ENCODE measurements around the gene OR6V1. TPM values are rescaled to one million over a fixed set of nuclear protein-coding genes. Genes with fewer than 3 reads are reported as not detected.

OR6V1 gene
- total and polyA plus RNA-seq, 3 experiments from 2014 or later = not detected

Other genes starting within 250 kb of the OR6V1 start
- 1 to 10 TPM; 6.0 to 8.1 TPM for gene EPHB6, start 197.3 kb upstream of the OR6V1 start, total RNA-seq
- gene EPHB6, start 197.3 kb upstream of the OR6V1 start, polyA plus RNA-seq = 13.7 TPM
- gene TRPV6, start 166.6 kb upstream of the OR6V1 start, total RNA-seq = not detected
- not detected for gene TRPV6, start 166.6 kb upstream of the OR6V1 start, polyA plus RNA-seq
- gene TRPV5, start 118.6 kb upstream of the OR6V1 start, total RNA-seq = not detected
- gene TRPV5, start 118.6 kb upstream of the OR6V1 start, polyA plus RNA-seq = not detected
- not detected for gene LLCFC1, start 112.9 kb upstream of the OR6V1 start, total RNA-seq
- not detected for gene LLCFC1, start 112.9 kb upstream of the OR6V1 start, polyA plus RNA-seq
- gene KEL, start 90.0 kb upstream of the OR6V1 start, total RNA-seq = under 1 TPM in 1 of 2 experiments, not detected in 1; 0.20 TPM
- gene KEL, start 90.0 kb upstream of the OR6V1 start, polyA plus RNA-seq = not detected
- not detected for gene OR9A2, start 25.2 kb upstream of the OR6V1 start, total RNA-seq
- gene OR9A2, start 25.2 kb upstream of the OR6V1 start, polyA plus RNA-seq = not detected
- not detected for gene PIP, start 79.7 kb downstream of the OR6V1 start, total RNA-seq
- not detected for gene PIP, start 79.7 kb downstream of the OR6V1 start, polyA plus RNA-seq
- gene TAS2R39, start 131.1 kb downstream of the OR6V1 start, total RNA-seq = not detected
- gene TAS2R39, start 131.1 kb downstream of the OR6V1 start, polyA plus RNA-seq = not detected
- not detected for gene TAS2R40, start 169.7 kb downstream of the OR6V1 start, total RNA-seq
- gene TAS2R40, start 169.7 kb downstream of the OR6V1 start, polyA plus RNA-seq = not detected
- gene GSTK1, start 211.1 kb downstream of the OR6V1 start, total RNA-seq = 100 to 1,000 TPM; 147 to 151 TPM
- gene GSTK1, start 211.1 kb downstream of the OR6V1 start, polyA plus RNA-seq = 532 TPM
- under 1 TPM; 0.84 to 0.90 TPM for gene TMEM139, start 232.6 kb downstream of the OR6V1 start, total RNA-seq
- 0.87 TPM for gene TMEM139, start 232.6 kb downstream of the OR6V1 start, polyA plus RNA-seq
- gene CASP2, start 236.0 kb downstream of the OR6V1 start, total RNA-seq = 100 to 1,000 TPM; 105 to 107 TPM
- 23.0 TPM for gene CASP2, start 236.0 kb downstream of the OR6V1 start, polyA plus RNA-seq

Measured in CD8-positive, alpha-beta memory T cell (primary cell).